Right ventricle myocardium inferior (tissue), 1 donor: ENCODE results near the gene DPP6. TPM values are rescaled to one million over a fixed set of nuclear protein-coding genes. Genes with fewer than 3 reads are reported as not detected.

Source experiments
- ATAC-seq: fragments of 200-7000 bp; cut with Tn5 transposase; one replicate; pipeline ENCODE4 v1.9.1; 2020; ENCODE audit warnings: mild to moderate bottlenecking, moderate library complexity
- DNase-seq: peaks from one replicate; pipeline ENCODE4 v3.0.0; 2021; ENCODE audit errors: missing footprints
- intact Hi-C: fragments of 100-400 bp; cut with DNase I; formaldehyde crosslinking; loops from one replicate; pipeline ENCODE4 v1.11.0; 2022
- total RNA-seq: library from RNA; stranded (reverse); fragmentation: NEBNext Ultra II Directional; extraction: Animal tissue kit (Norgen Biotek cat#: 25700); gene quantifications from one replicate; pipeline ENCODE4 v1.2.1, GENCODE V29; 2021
- donor health status: DM: no; HTN: yes; CAD: no; lungs with severe emphysema.

The DPP6 gene
- total RNA-seq, 1 donor from 2014 or later = 0.19 TPM

DNA sequence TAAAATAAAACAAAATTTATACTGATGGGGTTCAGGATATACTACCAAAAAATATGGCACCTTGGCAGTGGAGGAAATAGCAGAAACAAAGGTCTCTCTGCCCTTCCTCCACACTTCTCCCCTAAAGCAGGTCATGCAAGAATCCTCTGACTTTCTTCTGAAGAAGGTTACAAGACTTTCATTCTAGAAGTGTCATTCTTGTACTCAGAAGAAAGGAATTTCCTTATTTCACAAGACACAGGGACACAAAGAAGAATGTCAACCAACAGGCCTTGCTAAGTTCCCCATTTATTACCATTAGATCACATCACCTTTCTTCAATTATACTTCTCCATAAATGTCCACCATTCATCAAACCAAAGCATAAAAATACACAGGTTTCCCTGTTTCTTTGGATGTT, 480.6 kb downstream of the DPP6 start:
- ATAC-seq (no peak), DNase-seq (no peak)
- intact Hi-C loops = no loop called here

DNA sequence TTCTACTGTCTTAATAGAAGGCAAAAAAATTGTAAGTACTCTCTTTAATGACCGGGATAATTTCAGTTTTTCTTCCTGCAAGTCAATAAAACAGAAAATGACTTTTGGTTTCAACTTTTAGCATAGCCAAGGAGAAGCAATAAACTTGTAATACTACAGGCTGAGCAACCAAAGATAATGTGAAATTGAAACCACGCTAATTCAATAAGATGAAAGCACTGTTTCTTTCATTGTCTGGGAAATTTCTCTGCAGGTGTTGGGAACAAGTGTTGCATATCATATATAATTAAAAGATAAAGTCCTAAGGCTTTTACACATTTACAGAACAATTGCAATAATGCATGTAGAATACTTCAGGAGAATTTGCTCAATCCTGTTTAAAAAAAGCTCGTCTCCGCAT, 488.4 kb downstream of the DPP6 start:
- ATAC-seq (no peak), DNase-seq (no peak)
- intact Hi-C loops = no loop called here

DNA sequence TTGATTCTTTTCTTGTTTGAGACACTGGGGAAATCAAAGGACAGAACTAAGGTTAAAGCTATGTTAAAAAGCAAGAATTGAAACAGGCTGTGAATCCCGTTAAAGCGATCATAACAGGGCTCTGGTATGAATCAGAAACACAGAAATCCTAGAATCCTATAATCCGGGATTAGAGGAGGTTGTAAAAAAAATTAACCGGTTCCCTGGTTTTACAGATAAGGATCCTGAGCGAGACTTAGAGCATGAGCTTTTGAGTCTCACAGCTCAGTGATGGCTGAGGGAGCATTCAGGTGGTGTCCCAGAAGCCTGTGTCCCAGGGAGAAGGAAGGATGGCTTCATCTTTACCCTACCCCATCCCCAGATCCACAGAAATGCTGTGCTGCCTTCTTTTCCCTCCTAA, 489.4 kb downstream of the DPP6 start:
- intact Hi-C loops = no loop called here
- no peak for ATAC-seq
- no peak for DNase-seq

DNA sequence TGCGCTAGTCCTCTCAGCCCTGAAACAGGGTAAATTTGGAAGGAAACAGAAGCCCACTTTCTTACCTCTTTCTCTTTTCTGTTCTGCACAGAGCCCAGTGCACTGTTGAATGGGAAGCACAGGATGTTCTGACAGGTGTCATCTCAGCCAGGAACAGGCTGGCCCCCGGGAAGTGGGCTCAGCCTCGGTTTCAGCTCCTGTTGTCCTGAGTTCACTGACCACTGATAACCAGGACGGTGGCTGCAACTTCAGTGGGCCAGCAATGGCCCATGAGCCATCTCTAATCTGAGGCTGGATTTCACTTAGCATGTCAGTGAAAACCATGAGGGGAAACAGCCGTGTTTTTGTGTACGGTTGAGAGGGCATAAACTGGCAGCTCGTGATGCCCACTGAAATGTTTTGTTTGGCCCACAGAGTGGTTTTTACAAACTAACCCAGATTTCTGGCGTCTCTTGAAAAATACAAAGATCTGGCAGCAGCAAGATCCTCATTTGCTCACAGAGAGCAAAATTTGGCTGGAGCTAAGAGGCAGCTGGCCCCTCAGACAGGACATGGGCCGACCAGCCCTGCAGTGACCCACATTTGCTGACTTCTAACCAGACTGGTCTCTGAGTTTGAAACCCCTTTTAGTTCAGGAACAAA, 494.9 kb downstream of the DPP6 start:
- ATAC-seq (no peak), DNase-seq (no peak)
- intact Hi-C loops = no loop called here

DNA sequence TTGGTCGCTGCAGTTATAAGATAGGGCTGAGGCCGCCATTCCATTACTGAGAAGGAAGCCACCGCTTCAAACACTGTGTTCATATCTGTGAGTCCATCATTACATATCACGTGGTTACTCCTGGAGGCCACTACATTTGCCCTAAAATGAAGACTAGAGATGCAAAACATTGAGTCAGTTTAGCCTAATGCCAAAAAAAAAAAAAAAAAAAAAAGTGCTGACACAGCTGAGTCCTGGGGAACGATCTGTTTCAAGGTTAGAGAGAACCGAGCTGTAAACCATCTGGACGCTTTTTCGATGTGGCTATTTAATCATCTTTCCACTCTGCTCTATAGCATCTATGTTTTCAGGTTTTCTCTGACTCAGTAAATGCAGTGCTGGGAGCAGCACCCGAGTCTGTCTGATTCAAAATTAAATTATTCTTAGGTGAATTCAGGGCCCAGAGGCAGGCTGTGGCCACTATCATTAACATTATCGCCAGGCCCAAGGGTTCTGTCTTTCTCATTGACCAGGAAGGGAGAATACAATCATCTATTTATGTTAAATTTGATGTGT, 501.6 kb downstream of the DPP6 start:
- DNase-seq (no peak), ATAC-seq (no peak)
- intact Hi-C loops = no loop called here

DNA sequence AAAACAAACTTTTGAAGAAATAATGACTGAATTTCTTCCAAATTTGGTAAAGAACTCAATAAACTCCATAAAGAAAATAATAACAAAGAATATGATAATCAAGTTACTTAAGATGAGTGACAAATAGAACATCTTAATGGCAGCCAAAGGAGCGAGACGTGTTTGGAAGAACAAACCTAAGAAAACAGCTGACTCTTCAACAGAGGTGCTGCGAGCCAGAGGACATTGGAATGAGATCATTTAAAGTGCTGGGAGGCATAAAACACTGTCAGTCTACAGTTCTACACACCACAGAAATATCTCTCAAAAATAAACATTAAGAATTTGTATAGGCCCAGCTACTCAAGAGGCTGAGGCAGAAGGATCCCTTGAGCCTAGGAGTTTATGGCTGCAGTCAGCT, 507.3 kb downstream of the DPP6 start:
- ATAC-seq (no peak), DNase-seq (no peak)
- intact Hi-C loops = no loop called here

DNA sequence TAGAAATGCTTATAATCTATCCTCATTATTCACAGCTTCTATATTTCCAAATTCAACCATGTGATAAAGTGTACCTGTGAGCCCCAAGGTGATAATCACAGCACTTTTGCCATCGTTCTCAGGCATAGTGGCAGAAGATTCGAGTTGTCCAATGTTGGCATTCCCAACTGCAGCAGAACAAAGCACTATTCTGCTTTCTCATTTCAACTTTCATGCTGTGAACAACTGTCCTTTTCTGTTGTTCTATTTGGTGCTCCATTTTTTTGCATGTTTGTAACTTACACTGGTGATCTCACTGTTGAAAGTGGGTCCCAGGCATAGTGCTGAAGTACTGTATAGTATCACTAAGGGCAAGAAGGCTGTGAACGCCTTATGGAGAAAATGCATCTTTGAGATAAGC, 512.5 kb downstream of the DPP6 start:
- no peak for DNase-seq
- no peak for ATAC-seq
- intact Hi-C loops = no loop called here

DNA sequence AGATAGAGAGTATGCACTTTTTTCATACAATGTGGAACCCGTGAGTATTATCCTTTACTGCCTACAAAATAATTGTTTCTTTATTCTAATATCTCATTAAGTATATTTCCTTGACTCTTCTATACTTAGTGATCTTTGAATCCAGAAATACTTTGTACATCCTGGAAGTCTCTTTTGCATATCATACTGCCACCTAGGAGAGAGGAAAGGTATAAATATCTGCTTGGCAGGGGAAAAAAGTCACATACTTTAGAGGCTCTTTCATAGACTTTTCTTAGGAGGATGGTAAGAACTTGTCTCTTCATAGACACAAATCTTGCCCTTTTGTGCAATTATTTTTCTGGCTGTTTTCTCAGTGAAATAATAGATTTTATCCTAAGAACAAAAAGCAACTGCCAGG, 514.7 kb downstream of the DPP6 start:
- intact Hi-C loops = no loop called here
- ATAC-seq (no peak), DNase-seq (no peak)

DNA sequence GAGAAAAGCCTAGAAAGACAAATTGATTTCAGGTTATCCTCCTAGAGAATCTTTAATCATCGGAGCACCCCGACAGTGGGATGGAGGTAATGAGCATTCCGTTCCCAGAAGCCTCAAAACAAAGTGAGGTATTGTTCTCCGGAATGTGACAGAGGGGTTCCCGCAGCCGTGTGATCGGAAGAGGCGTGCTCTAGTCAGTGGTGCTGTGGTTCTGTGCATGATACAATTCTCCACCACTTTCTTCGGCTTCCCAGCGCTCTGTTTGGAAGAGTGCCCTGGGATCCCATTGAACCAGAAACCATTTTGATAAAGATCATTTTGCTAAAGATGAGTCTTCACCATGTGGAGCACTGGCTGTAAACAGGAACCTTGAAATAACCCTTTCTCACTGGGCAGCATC, 516.1 kb downstream of the DPP6 start:
- DNase-seq = no peak
- ATAC-seq = no peak
- intact Hi-C loops = no loop called here

DNA sequence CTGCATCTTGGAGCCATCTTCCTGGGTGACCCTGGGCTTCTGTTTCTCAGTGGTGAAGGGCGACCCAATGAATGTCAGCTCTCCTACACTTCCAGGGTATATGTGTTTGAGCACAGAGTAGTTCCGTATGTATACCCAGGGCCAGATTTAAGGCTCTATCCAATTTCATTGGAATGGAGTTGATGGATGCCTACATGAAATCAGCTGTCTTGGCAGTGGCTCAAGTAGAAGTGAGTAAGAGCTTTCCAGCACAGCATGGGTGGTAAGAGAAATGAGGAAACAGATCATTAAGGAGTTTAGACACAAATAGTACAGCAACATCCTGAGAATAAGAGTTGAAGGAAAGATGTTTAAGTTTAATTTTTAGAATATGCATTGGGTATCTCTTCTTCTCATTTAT, 517.7 kb downstream of the DPP6 start:
- intact Hi-C loops = no loop called here
- ATAC-seq (no peak), DNase-seq (no peak)

DNA sequence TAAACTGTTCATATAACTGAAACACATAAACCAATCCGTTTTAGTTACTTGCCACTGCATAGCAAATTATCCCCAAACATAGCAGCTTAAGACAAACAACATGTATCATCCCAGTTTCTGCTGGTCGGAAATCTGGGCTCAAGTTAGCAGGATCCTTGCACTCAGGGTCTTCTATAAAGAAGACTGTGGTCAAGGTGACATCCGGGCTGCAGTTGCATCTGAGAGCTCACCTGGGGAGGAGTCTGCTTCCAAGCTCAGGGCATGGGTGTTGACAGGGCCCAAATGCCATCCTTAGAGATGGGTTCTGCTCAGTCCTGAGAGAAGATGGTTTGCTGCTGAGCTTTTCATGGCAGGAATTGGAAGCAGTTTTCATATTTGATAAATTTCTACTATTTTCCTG, 519.6 kb downstream of the DPP6 start:
- intact Hi-C loops = no loop called here
- no peak for ATAC-seq

DNA sequence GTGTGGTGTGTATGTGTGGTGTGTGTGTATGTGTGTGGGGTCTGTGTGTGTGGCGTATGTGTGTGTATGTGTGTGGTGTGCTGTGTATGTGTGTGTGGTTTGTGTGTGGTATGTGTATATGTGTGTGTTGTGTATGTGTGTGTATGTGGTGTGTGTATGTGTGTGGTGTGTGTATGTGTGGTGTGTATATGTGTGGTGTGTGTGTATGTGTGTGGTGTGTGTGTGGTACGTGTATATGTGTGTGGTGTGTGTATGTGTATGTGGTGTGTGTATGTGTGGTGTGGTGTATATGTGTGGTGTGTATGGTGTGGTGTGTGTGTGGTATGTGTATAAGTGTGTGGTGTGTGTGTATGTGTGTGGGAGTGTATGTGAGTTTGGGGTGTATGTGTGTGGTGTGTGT, 522.0 kb downstream of the DPP6 start:
- ATAC-seq (no peak), DNase-seq (no peak)
- intact Hi-C loops = no loop called here

More for the DNA sequence above, 519.6 kb downstream of the DPP6 start:
- DNase-seq = no peak

DNA sequence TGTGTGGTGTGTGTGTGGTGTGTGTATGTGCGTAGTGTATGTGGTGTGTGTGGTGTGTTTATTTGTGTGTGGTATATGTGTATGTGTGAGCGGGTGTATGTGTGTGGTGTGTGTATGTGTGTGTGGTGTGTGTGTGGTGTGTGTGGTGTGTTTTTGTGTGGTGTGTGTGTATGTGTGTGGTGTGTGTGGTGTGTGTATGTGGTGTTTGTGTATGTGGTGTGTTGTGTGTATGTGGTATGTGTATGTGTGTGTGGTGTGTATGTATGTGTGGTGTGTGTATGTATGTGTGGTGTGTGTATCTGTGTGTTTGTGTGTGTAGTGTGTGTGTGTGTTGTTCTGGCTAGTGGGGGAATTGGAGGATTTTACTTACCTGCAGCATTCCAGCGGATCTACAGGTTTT, 523.3 kb downstream of the DPP6 start:
- intact Hi-C loops = no loop called here
- ATAC-seq (no peak), DNase-seq (no peak)

DNA sequence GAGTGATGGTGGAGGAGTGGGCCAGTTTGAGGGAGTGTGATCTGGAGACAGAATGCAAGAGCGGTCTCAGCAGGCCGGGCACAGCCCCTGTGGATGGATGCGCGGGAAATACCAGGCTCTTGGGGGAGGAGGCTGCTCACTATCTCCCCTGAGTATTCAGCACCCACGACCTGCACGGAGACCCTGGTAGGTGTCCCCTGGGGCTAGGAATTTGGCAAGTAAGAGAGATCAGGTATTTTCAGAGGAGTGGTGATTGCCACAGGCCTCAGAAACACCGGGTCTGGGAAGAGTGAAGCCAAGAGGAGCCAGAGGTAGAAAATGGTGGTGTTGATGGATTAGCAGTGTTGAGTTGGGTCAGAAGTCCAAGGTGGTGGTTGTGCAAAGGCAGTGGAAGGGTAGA, 524.4 kb downstream of the DPP6 start:
- no peak for ATAC-seq
- intact Hi-C loops = no loop called here
- DNase-seq = no peak

DNA sequence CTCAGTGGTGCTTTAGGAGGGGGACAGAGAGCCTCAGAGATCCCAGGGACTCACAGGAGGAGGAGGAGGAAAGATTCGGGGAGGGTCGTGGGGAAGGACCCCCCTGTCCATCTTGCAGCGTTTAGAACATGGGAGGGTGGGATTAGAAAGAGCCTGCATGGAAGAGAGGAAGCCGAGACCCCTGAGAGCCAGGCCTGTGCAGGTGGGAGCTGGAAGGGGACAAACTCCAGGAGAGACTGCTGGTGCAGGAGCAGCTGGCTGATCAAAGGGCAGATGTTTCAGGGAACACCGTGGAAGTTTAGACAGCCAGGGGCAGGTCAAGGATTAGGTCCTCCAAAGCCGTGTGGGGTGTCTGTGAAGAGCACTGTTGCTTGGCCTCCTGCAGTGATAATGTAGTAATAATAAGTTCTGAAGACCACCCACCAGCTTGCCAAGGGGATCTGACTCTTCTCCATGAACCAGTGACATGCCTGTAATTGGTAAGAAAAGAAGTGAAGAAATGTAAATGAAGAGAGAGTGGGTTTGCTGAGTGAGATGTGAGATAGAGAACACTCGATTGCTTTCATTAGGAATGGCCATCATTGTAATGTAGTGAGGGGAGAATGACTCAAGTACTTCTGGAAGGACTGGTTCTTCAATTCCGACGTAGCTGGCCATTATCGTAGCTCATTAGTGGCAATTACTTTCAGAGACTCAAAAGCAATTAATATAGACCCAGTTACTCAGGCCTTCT, 525.1 kb downstream of the DPP6 start:
- no peak for DNase-seq
- no peak for ATAC-seq
- intact Hi-C loops = no loop called here

DNA sequence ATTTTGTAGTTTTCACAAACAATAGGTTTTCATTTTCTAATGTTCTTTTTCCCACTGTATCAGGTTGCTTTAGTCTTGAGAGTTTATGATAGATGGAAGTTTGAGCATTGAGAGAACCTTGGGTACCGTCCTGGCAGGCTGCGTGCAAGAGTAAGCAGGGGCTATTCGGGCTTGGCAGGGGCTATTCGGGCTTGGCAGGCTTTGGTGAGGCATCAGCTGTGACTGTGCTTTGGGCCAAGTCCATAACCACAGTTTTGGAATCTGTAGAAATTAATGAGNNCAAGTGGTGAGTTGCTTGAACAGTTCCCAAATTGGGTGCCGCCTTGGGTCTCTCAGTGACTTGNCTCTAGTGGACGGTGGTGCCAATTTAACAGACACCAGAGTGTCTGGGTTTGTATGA, 526.1 kb downstream of the DPP6 start:
- intact Hi-C loops = no loop called here
- ATAC-seq (no peak), DNase-seq (no peak)

DNA sequence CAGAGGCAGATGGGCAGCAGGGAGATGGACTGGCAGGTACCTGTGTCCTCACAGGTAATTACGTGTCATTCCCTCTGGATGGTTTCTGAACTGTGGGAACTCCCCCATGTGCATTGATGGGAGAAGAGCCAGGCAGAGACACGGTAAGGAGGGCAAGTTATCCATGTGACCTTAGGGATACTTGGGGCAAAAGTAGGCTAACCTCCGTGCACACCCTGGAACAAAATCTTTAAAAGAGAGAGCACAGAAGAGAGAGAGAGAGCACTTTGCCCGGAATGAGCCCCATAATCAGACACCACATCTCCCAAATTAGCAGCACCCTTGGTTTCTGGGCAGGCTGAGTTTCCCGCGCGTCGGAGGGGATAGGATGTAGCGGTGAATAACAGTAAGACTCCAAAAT, 527.5 kb downstream of the DPP6 start:
- intact Hi-C loops = no loop called here
- DNase-seq = no peak
- no peak for ATAC-seq

DNA sequence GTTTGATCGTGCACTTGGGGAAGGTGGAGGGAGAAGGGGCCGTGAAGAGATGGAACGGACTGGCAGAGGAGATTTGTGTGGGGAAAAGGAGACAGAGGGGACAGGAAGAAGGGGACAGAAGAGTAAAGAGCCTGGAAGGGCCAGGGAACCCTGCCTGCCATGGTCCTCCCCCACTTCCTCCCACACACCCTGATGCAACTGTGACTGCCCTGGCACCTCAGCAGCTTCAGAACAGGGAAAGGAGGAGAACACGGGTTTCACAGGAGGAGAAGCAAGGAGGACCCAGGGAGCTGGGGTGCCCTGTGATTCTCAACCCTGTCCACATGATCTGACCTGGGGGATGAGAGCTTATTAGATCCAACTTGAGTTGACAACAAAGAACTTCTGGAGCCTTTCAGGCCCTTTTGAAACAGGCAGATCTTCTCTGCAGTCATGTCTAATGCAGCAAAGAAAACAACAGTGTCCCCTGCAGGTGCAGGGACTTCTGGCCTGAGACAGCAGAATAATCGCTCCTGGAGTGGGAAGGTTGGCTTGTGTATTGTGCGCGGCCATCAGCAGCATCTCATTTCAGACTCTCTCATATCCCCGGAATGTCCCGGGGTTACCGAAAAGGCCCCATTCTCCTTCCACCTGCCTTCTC, 529.2 kb downstream of the DPP6 start:
- ATAC-seq (no peak), DNase-seq (no peak)
- intact Hi-C loops = no loop called here

DNA sequence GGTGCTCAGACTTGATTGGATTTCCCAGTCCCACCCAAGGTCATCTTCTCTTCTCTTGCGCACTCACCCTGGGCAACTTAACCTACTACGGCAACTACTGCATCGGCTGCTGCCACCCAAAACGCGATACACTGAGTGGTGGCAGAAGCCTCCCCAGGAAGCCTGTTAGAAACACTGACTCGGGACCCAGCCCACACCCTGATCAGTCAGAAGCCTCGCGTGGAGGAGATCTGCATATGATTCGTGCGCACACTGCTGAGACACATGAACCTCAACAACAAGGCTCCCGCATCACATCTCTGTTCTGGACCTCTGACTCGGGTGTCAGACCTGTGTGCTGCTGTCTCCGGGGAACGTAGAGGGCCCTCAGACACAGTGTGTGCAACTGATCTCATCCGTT, 531.3 kb downstream of the DPP6 start:
- intact Hi-C loops = no loop called here
- DNase-seq (no peak), ATAC-seq (no peak)
